GM23338 (cell line): ENCODE measurements around the gene ADGRB2. TPM values are rescaled to one million over a fixed set of nuclear protein-coding genes. Genes with fewer than 3 reads are reported as not detected.

Experiments used
- ATAC-seq: fragments of 200-7000 bp; cut with Tn5 transposase; 3 replicates; pipeline ENCODE4 v1.9.1; 2020
- DNase-seq: peaks from one replicate; pipeline ENCODE4 v3.0.0-alpha.2; 2015; ENCODE audit warnings: low spot score
- H2AFZ ChIP-seq: fragments of 200-600 bp; sonication (generic); 2 replicates; pipeline ENCODE4 v1.8.0; 2016; ENCODE audit warnings: antibody characterized with exemption, mild to moderate bottlenecking, moderate library complexity
- H3F3A ChIP-seq: fragments of 200-600 bp; sonication (generic); replicated peaks from 2 replicates; pipeline ENCODE4 v1.8.0; 2017; ENCODE audit warnings: antibody characterized with exemption, mixed run types, low read depth
- H3K27ac ChIP-seq: fragments of 200-600 bp; sonication (generic); 2 replicates; pipeline ENCODE4 v1.6.1; 2016; ENCODE audit warnings: low read depth
- H3K27me3 ChIP-seq: fragments of 200-600 bp; sonication (generic); 2 replicates; pipeline ENCODE4 v1.8.0; 2016; ENCODE audit warnings: mild to moderate bottlenecking, mixed run types, moderate library complexity; ENCODE audit not compliant: insufficient read depth
- H3K36me3 ChIP-seq: fragments of 200-600 bp; sonication (generic); 2 replicates; pipeline ENCODE4 v1.8.0; 2016; ENCODE audit warnings: mild to moderate bottlenecking; ENCODE audit not compliant: insufficient read depth
- H3K4me1 ChIP-seq: fragments of 200-600 bp; sonication (generic); 2 replicates; pipeline ENCODE4 v1.8.0; 2016; ENCODE audit warnings: mild to moderate bottlenecking, moderate library complexity; ENCODE audit not compliant: insufficient read depth
- H3K4me2 ChIP-seq: fragments of 200-600 bp; sonication (generic); 2 replicates; pipeline ENCODE4 v1.7.1; 2017; ENCODE audit warnings: mixed run types
- H3K4me3 ChIP-seq: fragments of 200-600 bp; sonication (generic); 2 replicates; pipeline ENCODE4 v1.6.1; 2016; ENCODE audit warnings: mixed run types
- H3K79me2 ChIP-seq: fragments of 200-600 bp; sonication (generic); replicated peaks from 2 replicates; pipeline ENCODE4 v1.8.0; 2017; ENCODE audit warnings: mild to moderate bottlenecking; ENCODE audit not compliant: insufficient read depth
- H3K9me2 ChIP-seq: fragments of 200-600 bp; sonication (generic); 2 replicates; pipeline ENCODE4 v1.8.0; 2017; ENCODE audit not compliant: insufficient read depth
- H4K20me1 ChIP-seq: fragments of 200-600 bp; sonication (generic); replicated peaks from 2 replicates; pipeline ENCODE4 v1.8.0; 2017; ENCODE audit warnings: mild to moderate bottlenecking; ENCODE audit not compliant: insufficient read depth
- H3K27ac Mint-ChIP-seq: 2 replicates; pipeline ENCODE4 v1.8.0; 2020; ENCODE audit warnings: inconsistent platforms, mild to moderate bottlenecking, moderate library complexity, mixed read lengths
- H3K27me3 Mint-ChIP-seq: 3 replicates; pipeline ENCODE4 v1.8.0; 2022; ENCODE audit warnings: low read depth, mild to moderate bottlenecking, moderate library complexity, mixed read lengths, inconsistent platforms; ENCODE audit not compliant: insufficient read depth, poor library complexity
- H3K36me3 Mint-ChIP-seq: 3 replicates; pipeline ENCODE4 v1.8.0; 2021; ENCODE audit warnings: low read depth, mild to moderate bottlenecking, inconsistent platforms, moderate library complexity, mixed read lengths
- H3K4me1 Mint-ChIP-seq: 3 replicates; pipeline ENCODE4 v1.8.0; 2020; ENCODE audit warnings: mild to moderate bottlenecking, inconsistent platforms, mixed read lengths
- H3K4me3 Mint-ChIP-seq: 3 replicates; pipeline ENCODE4 v1.8.0; 2021; ENCODE audit warnings: moderate library complexity, mild to moderate bottlenecking, inconsistent platforms, mixed read lengths
- H3K9me3 Mint-ChIP-seq: 3 replicates; pipeline ENCODE4 v1.8.0; 2020; ENCODE audit warnings: moderate library complexity, mild to moderate bottlenecking, inconsistent platforms, mixed read lengths
- CREB1 ChIP-seq: fragments of 250-450 bp; sonication (Bioruptor Pico); IDR thresholded peaks from 2 replicates; pipeline ENCODE4 v1.5.0; 2020; ENCODE audit warnings: low read depth, mild to moderate bottlenecking, moderate library complexity
- ETS1 ChIP-seq: IDR thresholded peaks from 2 replicates; pipeline ENCODE4 v1.6.1; 2016; ENCODE audit warnings: antibody characterized with exemption
- EZH2phosphoT487 ChIP-seq: fragments of 200-600 bp; sonication (generic); IDR thresholded peaks from one replicate; pipeline ENCODE4 v1.8.1; 2018; ENCODE audit warnings: antibody characterized with exemption; ENCODE audit not compliant: unreplicated experiment
- JUNB ChIP-seq: IDR thresholded peaks from one replicate; pipeline ENCODE4 v1.6.1; 2016; ENCODE audit warnings: antibody characterized with exemption; ENCODE audit not compliant: unreplicated experiment
- POLR2AphosphoS5 ChIP-seq: IDR thresholded peaks from 2 replicates; pipeline ENCODE4 v1.6.1; 2016; ENCODE audit warnings: antibody characterized with exemption, low read depth
- STAT1 ChIP-seq: IDR thresholded peaks from one replicate; pipeline ENCODE4 v1.6.1; 2016; ENCODE audit warnings: antibody characterized with exemption; ENCODE audit not compliant: unreplicated experiment
- ZNF114 ChIP-seq: fragments of 250-450 bp; sonication (Bioruptor Pico); IDR thresholded peaks from 2 replicates; pipeline ENCODE4 v1.5.0; 2020; ENCODE audit warnings: mild to moderate bottlenecking, moderate library complexity
- polyA plus RNA-seq: library from polyadenylated mRNA; unstranded; fragments of >200 nt; fragmentation: Nextera tagmentation; extraction: Ambion mirVana; gene quantifications from 2 replicates; pipeline ENCODE4 v1.2.1, GENCODE V29; 2016
- total RNA-seq: library from RNA; depleted of rRNA; stranded (reverse); fragments of >200 nt; shearing (Covaris generic); gene quantifications from 2 replicates; pipeline ENCODE4 v1.2.3, GENCODE V29; 2014
- TF ChIP-seq, protein P1 (sequence below), 2 experiments: fragments of 200-600 bp in 1 of 2; sonication (generic) in 1 of 2; conservative IDR thresholded peaks; 2 replicates each; pipeline versions ENCODE4 v1.5.1 to v1.6.1; 2016 to 2017; ENCODE audit warnings: antibody characterized with exemption in 2 of 2, low read depth in 2 of 2, mild to moderate bottlenecking in 2 of 2, moderate library complexity in 1 of 2
- TF ChIP-seq, protein P2 (sequence below): IDR thresholded peaks from one replicate; pipeline ENCODE4 v1.6.1; 2018; ENCODE audit warnings: antibody characterized with exemption; ENCODE audit not compliant: unreplicated experiment

Gene ADGRB2
- total and polyA plus RNA-seq, 2 experiments from 2014 or later, result 8.0 to 27.8 TPM

DNA sequence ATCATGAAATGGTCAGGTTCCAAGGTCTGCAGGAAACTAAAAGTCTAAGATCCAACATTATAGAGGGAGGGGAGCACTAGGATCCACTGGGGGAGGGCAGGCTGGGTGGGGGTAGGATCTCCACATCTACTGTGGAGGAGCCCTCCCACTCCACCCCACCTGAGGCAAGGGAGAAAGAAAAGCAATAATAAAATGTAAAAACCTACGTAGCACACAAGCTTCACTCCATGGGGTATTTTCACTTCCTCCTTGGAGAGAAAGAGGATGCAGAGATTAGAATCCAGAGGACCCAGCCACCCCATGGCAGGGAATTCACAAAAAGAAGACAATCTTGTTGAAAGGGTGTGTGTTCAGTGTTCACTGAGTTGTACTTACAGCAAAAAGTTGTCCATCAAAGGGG, 37.3 kb upstream of the ADGRB2 start:
- no peaks in the 10 kb centered on the region for H3K9me3 Mint-ChIP-seq
- Histone ChIP-seq H3K27me3 (no peaks in the 10 kb centered on the region), H3K79me2 (no peaks in the 10 kb centered on the region), H3K9me2 (no peaks in the 10 kb centered on the region), H3K4me2 (no peak overlapping the region), H3K36me3 (no peaks in the 10 kb centered on the region), H4K20me1 (no peaks in the 10 kb centered on the region), H3K4me1 (peaks cover 3% of the 10 kb centered on the region; the same call in 1 of the 2 replicates), H3K27ac (no peak overlapping the region), H3K4me3 (no peak overlapping the region), H2AFZ (no peak overlapping the region), H3F3A (no peaks in the 10 kb centered on the region)
- H3K4me3 Mint-ChIP-seq, result no peak overlapping the region
- no peak overlapping the region for H3K27ac Mint-ChIP-seq
- DNase-seq (no peak), ATAC-seq (no peak)
- H3K27me3 Mint-ChIP-seq, result peaks cover 10% of the 10 kb centered on the region
- no peak for TF ChIP-seq CREB1 (CRISPR knock-in tag)
- TF ChIP-seq, protein P1, sequence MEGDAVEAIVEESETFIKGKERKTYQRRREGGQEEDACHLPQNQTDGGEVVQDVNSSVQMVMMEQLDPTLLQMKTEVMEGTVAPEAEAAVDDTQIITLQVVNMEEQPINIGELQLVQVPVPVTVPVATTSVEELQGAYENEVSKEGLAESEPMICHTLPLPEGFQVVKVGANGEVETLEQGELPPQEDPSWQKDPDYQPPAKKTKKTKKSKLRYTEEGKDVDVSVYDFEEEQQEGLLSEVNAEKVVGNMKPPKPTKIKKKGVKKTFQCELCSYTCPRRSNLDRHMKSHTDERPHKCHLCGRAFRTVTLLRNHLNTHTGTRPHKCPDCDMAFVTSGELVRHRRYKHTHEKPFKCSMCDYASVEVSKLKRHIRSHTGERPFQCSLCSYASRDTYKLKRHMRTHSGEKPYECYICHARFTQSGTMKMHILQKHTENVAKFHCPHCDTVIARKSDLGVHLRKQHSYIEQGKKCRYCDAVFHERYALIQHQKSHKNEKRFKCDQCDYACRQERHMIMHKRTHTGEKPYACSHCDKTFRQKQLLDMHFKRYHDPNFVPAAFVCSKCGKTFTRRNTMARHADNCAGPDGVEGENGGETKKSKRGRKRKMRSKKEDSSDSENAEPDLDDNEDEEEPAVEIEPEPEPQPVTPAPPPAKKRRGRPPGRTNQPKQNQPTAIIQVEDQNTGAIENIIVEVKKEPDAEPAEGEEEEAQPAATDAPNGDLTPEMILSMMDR (conservative IDR thresholded peaks at IDR 0.05; ENCODE audit: low read depth in 2 of 2), result no peak
- H3K4me1 Mint-ChIP-seq, result peaks cover 34% of the 10 kb centered on the region
- no peaks in the 10 kb centered on the region for H3K36me3 Mint-ChIP-seq

DNA sequence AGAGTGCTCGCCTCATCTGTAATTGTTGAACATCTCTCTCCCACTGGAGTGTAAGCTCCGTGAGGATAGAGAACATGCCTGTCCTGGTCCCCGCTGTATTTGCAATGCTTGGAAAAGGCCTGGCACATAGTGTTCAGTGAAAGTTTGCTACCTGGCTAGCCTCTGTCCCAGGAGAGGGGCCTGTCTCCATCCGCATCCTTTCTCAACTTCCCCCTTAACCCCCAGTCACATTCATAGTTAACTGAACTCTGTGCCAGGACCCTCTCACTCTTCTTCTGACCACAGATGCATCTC, 36.5 kb upstream of the ADGRB2 start:
- H3K9me3 Mint-ChIP-seq, result no peaks in the 10 kb centered on the region
- no peak overlapping the region for H3K27ac Mint-ChIP-seq
- no peaks in the 10 kb centered on the region for H3K27me3 ChIP-seq
- H3K9me2 ChIP-seq, result no peaks in the 10 kb centered on the region
- peaks cover 3% of the 10 kb centered on the region; the same call in 1 of the 2 replicates for H3K4me1 ChIP-seq
- no peak overlapping the region for H3K27ac ChIP-seq
- H3K36me3 Mint-ChIP-seq, result no peaks in the 10 kb centered on the region
- ATAC-seq (no peak), DNase-seq (no peak)
- H3K27me3 Mint-ChIP-seq, result peaks cover 10% of the 10 kb centered on the region
- no peaks in the 10 kb centered on the region for H4K20me1 ChIP-seq
- no peak overlapping the region for H3K4me2 ChIP-seq
- H3K4me3 ChIP-seq, result no peak overlapping the region
- no peaks in the 10 kb centered on the region for H3F3A ChIP-seq
- peaks cover 34% of the 10 kb centered on the region for H3K4me1 Mint-ChIP-seq
- H2AFZ ChIP-seq, result no peak overlapping the region
- H3K79me2 ChIP-seq, result no peaks in the 10 kb centered on the region
- H3K36me3 ChIP-seq, result no peaks in the 10 kb centered on the region
- no peak overlapping the region for H3K4me3 Mint-ChIP-seq
- TF ChIP-seq STAT1 (no peak), ETS1 (no peak), ZNF114 (CRISPR knock-in tag) (no peak), JUNB (no peak), EZH2phosphoT487 (no peak), POLR2AphosphoS5 (no peak)
- TF ChIP-seq, protein P2, sequence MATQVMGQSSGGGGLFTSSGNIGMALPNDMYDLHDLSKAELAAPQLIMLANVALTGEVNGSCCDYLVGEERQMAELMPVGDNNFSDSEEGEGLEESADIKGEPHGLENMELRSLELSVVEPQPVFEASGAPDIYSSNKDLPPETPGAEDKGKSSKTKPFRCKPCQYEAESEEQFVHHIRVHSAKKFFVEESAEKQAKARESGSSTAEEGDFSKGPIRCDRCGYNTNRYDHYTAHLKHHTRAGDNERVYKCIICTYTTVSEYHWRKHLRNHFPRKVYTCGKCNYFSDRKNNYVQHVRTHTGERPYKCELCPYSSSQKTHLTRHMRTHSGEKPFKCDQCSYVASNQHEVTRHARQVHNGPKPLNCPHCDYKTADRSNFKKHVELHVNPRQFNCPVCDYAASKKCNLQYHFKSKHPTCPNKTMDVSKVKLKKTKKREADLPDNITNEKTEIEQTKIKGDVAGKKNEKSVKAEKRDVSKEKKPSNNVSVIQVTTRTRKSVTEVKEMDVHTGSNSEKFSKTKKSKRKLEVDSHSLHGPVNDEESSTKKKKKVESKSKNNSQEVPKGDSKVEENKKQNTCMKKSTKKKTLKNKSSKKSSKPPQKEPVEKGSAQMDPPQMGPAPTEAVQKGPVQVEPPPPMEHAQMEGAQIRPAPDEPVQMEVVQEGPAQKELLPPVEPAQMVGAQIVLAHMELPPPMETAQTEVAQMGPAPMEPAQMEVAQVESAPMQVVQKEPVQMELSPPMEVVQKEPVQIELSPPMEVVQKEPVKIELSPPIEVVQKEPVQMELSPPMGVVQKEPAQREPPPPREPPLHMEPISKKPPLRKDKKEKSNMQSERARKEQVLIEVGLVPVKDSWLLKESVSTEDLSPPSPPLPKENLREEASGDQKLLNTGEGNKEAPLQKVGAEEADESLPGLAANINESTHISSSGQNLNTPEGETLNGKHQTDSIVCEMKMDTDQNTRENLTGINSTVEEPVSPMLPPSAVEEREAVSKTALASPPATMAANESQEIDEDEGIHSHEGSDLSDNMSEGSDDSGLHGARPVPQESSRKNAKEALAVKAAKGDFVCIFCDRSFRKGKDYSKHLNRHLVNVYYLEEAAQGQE, result no peak
- TF ChIP-seq, protein P1 (conservative IDR thresholded peaks at IDR 0.05; ENCODE audit: low read depth in 2 of 2), result no peak
